Sigmoid colon (tissue), 7 donors: ENCODE results near the gene TAS2R40. TPM values are rescaled to one million over a fixed set of nuclear protein-coding genes. Genes with fewer than 3 reads are reported as not detected.

ENCODE experiments used
- DNase-seq: peaks from one replicate; pipeline ENCODE4 v3.0.0-alpha.2; 2019
- H3K27ac ChIP-seq, 4 donors: fragments of 200-600 bp; sonication (generic); one replicate each; pipeline ENCODE4 v1.5.1; 2016 to 2019; ENCODE audit warnings: mild to moderate bottlenecking in 1 of 4
- H3K27me3 ChIP-seq, 3 donors: fragments of 200-600 bp; sonication (generic); one replicate each; pipeline ENCODE4 v1.5.1; 2019; ENCODE audit warnings: mild to moderate bottlenecking in 1 of 3
- H3K36me3 ChIP-seq, 4 donors: fragments of 200-600 bp; sonication (generic); one replicate each; pipeline ENCODE4 v1.5.1; 2016 to 2019
- H3K4me1 ChIP-seq, 4 donors: fragments of 200-600 bp; sonication (generic); one replicate each; pipeline ENCODE4 v1.5.1; 2017 to 2019
- H3K4me3 ChIP-seq, 4 donors: fragments of 200-600 bp; sonication (generic); one replicate each; pipeline ENCODE4 v1.5.1; 2017 to 2019; ENCODE audit warnings: mild to moderate bottlenecking in 2 of 4, moderate library complexity in 1 of 4
- H3K9me3 ChIP-seq, 4 donors: fragments of 200-600 bp in 3 of 4; sonication (generic) in 3 of 4; one replicate each; pipeline versions ENCODE4 v1.5.1 to v1.6.1; 2013 to 2019
- EP300 ChIP-seq, 4 donors: sonication (generic); formaldehyde crosslinking; IDR thresholded peaks; one replicate each; pipeline ENCODE4 v1.6.1; 2017; ENCODE audit warnings: antibody characterized with exemption in 4 of 4
- POLR2A ChIP-seq, 2 donors: fragments of 450-650 bp; IDR thresholded peaks; one replicate each; pipeline ENCODE4 v1.6.1; 2016; ENCODE audit warnings: antibody characterized with exemption in 2 of 2, mild to moderate bottlenecking in 2 of 2, moderate library complexity in 2 of 2
- POLR2AphosphoS5 ChIP-seq, 4 donors: sonication (generic); formaldehyde crosslinking; IDR thresholded peaks; one replicate each; pipeline ENCODE4 v1.6.1; 2017; ENCODE audit warnings: antibody characterized with exemption in 4 of 4
- WGBS, 2 donors: extraction: QIAGEN DNeasy Blood & Tissue Kit; methylation state at CpG; one replicate each; pipeline ENCODE4 v1.1.7; 2013; 5-methylcytosine and 5-hydroxymethylcytosine counted together
- intact Hi-C: fragments of 100-400 bp; cut with DNase I; formaldehyde crosslinking; loops from one replicate; pipeline ENCODE4 v1.15.1; 2023
- polyA plus RNA-seq, 3 donors: library from polyadenylated mRNA; stranded (reverse); fragments of 200-250 nt; gene quantifications; one replicate each; pipeline ENCODE4 v1.2.3, GENCODE V29; 2013
- total RNA-seq, 4 donors: library from RNA; depleted of rRNA; stranded (reverse); fragments of >200 nt; gene quantifications; one replicate each; pipeline ENCODE4 v1.1.0, GENCODE V29; 2016
- TF ChIP-seq, protein P1 (sequence below), 4 experiments: fragments of 450-650 bp in 3 of 4; fragments of 200-600 bp in 1 of 4; IDR thresholded peaks; one replicate each; pipeline ENCODE4 v1.5.1; 2016 to 2019; ENCODE audit warnings: antibody characterized with exemption in 4 of 4, mild to moderate bottlenecking in 3 of 4, moderate library complexity in 2 of 4
- donor health status: healthy with polysubstance abuse.
- donor health status: Bipolar disorder and iron deficiency.
- donor health status: healthy.

The TAS2R40 gene
- total and polyA plus RNA-seq, 7 donors: not detected

DNA sequence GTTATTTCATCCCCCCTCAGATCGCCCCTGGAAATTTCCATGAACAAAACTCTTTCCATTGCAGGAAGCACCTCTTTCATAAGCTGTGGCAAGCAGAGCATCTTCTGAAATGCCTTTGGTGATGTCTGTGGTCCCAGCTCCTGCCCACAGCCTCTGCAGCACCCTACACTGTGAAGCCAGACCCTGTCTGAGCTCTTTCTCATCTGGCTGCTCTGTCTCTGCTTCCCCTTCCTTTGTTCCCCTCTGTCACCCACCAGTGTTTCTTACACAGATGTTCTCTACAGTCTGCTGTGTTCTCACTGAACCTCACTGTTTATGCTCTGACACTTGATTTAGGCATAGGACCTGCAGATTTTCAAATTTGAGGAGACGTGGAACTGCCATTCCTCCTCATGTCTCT, 40.5 kb upstream of the TAS2R40 start:
- no peak for DNase-seq
- no peaks in the 10 kb centered on the region for H3K4me1 ChIP-seq
- 66 to 82% methylated on average over 2 of the region's 2 CpGs for WGBS, 2 donors

DNA sequence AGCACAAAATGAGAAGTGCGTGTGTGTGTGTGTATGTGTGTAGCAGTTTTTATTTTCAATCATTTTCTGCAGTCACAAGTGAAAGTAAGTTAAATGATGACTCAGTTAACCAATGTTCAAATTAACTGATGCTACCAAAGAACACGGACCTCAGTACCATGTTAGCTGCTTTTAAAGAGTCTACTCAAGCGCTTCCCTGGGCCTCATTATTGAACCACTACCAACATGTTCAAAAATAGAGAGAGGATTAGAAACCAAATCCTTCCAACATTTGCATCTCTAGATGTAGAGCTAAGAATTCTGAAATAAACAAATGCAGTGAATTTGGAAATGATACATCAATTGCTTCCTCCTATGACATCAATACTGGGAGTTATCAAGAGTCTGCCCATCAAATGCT, 38.8 kb upstream of the TAS2R40 start, which contains the start of gene TAS2R39:
TAS2R39 (plus strand) TSS at position 396 of the 400 bp plus-strand sequence; CDS start at position 396, 0 bp downstream.
- peaks cover 0 to 1% (median under 1%) of the 10 kb centered on the region in 4 donors for H3K9me3 ChIP-seq
- H3K4me1 ChIP-seq: no peaks in the 10 kb centered on the region
- H3K27me3 ChIP-seq: no peaks in the 10 kb centered on the region
- DNase-seq: no peak
- WGBS, 2 donors: 73 to 78% methylated on average over 3 of the region's 3 CpGs
- H3K4me3 ChIP-seq: no peak within 1 kb of the TSS
- TF ChIP-seq EP300 (IDR thresholded peaks at IDR 0.05): no peak
- no peaks in the 10 kb centered on the region for H3K36me3 ChIP-seq
- H3K27ac ChIP-seq: no peak within 1 kb of the TSS
- intact Hi-C loops: no loop called here

More for the DNA sequence above, 40.5 kb upstream of the TAS2R40 start:
- Histone ChIP-seq H3K4me3 (no peak overlapping the region), H3K36me3 (no peaks in the 10 kb centered on the region), H3K9me3 (peaks cover 0 to 6% (median 2%) of the 10 kb centered on the region in 4 donors), H3K27ac (no peak overlapping the region), H3K27me3 (no peaks in the 10 kb centered on the region)
- intact Hi-C loops: no loop called here
- no peak for TF ChIP-seq POLR2A (IDR thresholded peaks at IDR 0.05)
- no peak for TF ChIP-seq POLR2AphosphoS5 (IDR thresholded peaks at IDR 0.05)
- no peak for TF ChIP-seq EP300 (IDR thresholded peaks at IDR 0.05)
- TF ChIP-seq, protein P1, sequence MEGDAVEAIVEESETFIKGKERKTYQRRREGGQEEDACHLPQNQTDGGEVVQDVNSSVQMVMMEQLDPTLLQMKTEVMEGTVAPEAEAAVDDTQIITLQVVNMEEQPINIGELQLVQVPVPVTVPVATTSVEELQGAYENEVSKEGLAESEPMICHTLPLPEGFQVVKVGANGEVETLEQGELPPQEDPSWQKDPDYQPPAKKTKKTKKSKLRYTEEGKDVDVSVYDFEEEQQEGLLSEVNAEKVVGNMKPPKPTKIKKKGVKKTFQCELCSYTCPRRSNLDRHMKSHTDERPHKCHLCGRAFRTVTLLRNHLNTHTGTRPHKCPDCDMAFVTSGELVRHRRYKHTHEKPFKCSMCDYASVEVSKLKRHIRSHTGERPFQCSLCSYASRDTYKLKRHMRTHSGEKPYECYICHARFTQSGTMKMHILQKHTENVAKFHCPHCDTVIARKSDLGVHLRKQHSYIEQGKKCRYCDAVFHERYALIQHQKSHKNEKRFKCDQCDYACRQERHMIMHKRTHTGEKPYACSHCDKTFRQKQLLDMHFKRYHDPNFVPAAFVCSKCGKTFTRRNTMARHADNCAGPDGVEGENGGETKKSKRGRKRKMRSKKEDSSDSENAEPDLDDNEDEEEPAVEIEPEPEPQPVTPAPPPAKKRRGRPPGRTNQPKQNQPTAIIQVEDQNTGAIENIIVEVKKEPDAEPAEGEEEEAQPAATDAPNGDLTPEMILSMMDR (IDR thresholded peaks at IDR 0.05): no peak

DNA sequence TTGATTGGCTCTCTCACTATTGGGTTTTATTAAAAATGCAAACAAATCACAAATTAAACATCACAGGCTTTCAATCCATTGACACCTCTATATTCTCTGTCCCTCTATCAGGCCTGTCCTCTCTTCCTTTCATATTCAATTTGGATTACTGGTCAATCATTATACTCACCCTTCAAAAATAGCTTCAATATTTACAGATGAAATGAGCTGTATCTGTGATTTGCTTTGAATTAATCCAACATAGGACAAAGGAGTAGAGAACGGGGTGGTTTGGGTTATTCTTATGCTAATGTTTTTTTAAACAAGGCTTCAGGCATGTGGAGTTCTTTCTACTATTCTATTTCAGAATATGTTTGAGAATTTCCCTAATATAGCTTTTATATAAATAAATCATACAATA, 36.3 kb upstream of the TAS2R40 start:
- Histone ChIP-seq H3K4me1 (no peaks in the 10 kb centered on the region), H3K36me3 (no peaks in the 10 kb centered on the region), H3K4me3 (no peak overlapping the region), H3K27me3 (no peaks in the 10 kb centered on the region), H3K9me3 (no peaks in the 10 kb centered on the region), H3K27ac (no peak overlapping the region)
- 81 to 85% methylated on average over 1 of the region's 1 CpG for WGBS, 2 donors
- DNase-seq: no peak
- intact Hi-C loops: no loop called here
- TF ChIP-seq, protein P1 (IDR thresholded peaks at IDR 0.05): no peak
- TF ChIP-seq EP300 (IDR thresholded peaks at IDR 0.05): no peak

DNA sequence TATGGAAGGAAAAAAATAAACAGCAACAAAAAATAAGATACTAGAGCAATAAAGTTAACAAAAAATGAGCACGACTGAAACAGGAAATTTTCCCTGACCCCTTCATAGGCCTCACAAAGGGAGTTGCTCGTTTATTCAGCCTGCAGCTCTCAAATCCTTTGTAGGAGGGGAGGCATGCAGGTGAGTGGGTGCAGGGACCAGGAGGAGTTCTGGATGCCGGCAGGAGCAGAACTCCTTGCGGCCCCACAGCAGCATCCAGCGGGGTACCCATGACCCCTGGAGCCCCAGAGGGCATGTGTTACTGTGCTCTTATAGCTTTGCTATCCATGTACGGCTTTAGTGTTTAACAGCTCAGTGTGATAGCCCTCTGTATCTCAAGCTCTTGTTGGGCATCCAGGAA, 32.8 kb upstream of the TAS2R40 start:
- Histone ChIP-seq H3K27ac (no peak overlapping the region), H3K4me1 (no peaks in the 10 kb centered on the region), H3K36me3 (no peaks in the 10 kb centered on the region), H3K4me3 (no peak overlapping the region), H3K9me3 (no peaks in the 10 kb centered on the region), H3K27me3 (no peaks in the 10 kb centered on the region)
- no peak for DNase-seq
- TF ChIP-seq EP300 (IDR thresholded peaks at IDR 0.05) (no peak), POLR2AphosphoS5 (IDR thresholded peaks at IDR 0.05) (no peak), POLR2A (IDR thresholded peaks at IDR 0.05) (no peak)
- TF ChIP-seq, protein P1 (IDR thresholded peaks at IDR 0.05): no peak
- intact Hi-C loops: no loop called here
- WGBS, 2 donors: 71 to 77% methylated on average over 6 of the region's 6 CpGs

DNA sequence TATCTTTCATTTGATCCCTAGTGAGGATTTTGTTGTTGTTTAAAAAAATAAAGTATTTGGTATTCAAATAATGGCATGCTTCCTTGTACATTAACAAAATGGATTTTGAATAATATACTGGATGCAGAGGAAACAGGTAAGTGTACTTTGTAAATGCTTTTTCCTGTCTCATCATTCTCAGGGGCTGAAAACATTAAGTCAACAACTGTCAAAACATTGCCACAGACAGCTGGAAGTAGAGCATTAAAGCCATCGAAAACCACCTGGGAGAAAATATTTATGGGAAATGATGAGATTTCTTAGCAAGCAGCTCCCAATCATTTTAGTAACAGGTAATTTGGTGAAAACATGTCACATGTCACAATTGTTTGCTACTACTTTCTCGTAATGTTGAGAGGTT, 28.0 kb upstream of the TAS2R40 start:
- no peak for TF ChIP-seq POLR2AphosphoS5 (IDR thresholded peaks at IDR 0.05)
- Histone ChIP-seq H3K27me3 (no peaks in the 10 kb centered on the region), H3K4me1 (no peaks in the 10 kb centered on the region), H3K4me3 (no peak overlapping the region), H3K9me3 (peaks cover 0 to 3% (median 0%) of the 10 kb centered on the region in 4 donors), H3K27ac (no peak overlapping the region), H3K36me3 (no peaks in the 10 kb centered on the region)
- DNase-seq: no peak
- intact Hi-C loops: no loop called here
- WGBS, 2 donors: 84 to 87% methylated on average over 2 of the region's 2 CpGs

DNA sequence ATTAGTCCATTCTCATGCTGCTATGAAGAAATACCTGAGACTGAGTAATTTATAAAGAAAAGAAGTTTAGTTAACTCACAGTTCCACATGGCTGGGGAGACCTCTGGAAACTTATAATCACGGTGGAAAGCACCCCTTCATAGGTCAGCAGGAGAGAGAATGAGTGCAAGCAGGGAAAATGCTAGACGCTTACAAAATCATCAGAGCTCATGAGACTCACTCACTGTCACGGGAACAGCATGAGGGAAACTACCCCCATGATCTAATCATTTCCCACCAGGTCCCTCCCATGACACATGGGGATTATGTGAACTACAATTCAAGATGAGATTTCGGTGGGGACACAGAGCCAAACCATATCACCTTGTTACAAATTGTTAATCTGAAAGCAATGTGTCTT, 22.8 kb upstream of the TAS2R40 start:
- Histone ChIP-seq H3K27me3 (no peaks in the 10 kb centered on the region), H3K36me3 (no peaks in the 10 kb centered on the region), H3K4me3 (no peak overlapping the region), H3K27ac (no peak overlapping the region), H3K9me3 (peaks cover 0 to 3% (median 0%) of the 10 kb centered on the region in 4 donors), H3K4me1 (no peaks in the 10 kb centered on the region)
- TF ChIP-seq POLR2AphosphoS5 (IDR thresholded peaks at IDR 0.05) (no peak), EP300 (IDR thresholded peaks at IDR 0.05) (no peak), POLR2A (IDR thresholded peaks at IDR 0.05) (no peak)
- TF ChIP-seq, protein P1 (IDR thresholded peaks at IDR 0.05): no peak
- 70 to 78% methylated on average over 4 of the region's 4 CpGs for WGBS, 2 donors
- DNase-seq: no peak
- intact Hi-C loops: no loop called here
